Effector memory CD8-positive, alpha-beta T cell (primary cell): ENCODE data around the gene ANKRD17.
"Not testable (repeated sequence)": the region's sequence is repeated elsewhere in the genome, so short reads cannot be mapped to it uniquely, and the experiment has no call there.

ENCODE experiments used
- ATAC-seq: fragments of 150-1000 bp; cut with Tn5 transposase; replicated peaks from 2 replicates; pipeline ENCODE4 v1.10.0; 2021; ENCODE audit warnings: mild to moderate bottlenecking, moderate library complexity
- DNase-seq, 3 experiments: peaks; one replicate each; pipeline ENCODE4 v3.0.0; 2021
- H3K27ac Mint-ChIP-seq, 2 donors: one replicate each; pipeline ENCODE4 v1.8.0; 2022; ENCODE audit warnings: mild to moderate bottlenecking in 2 of 2, mixed read lengths in 2 of 2, moderate library complexity in 2 of 2
- H3K27me3 Mint-ChIP-seq, 2 donors: one replicate each; pipeline ENCODE4 v1.8.0; 2022; ENCODE audit warnings: mixed read lengths in 2 of 2
- H3K36me3 Mint-ChIP-seq: one replicate; pipeline ENCODE4 v1.8.0; 2022; ENCODE audit warnings: mild to moderate bottlenecking, moderate library complexity, mixed read lengths; ENCODE audit not compliant: insufficient read depth
- H3K4me1 Mint-ChIP-seq, 2 donors: one replicate each; pipeline ENCODE4 v1.8.0; 2022; ENCODE audit warnings: low read depth in 2 of 2, mixed read lengths in 2 of 2
- H3K4me3 Mint-ChIP-seq, 2 donors: one replicate each; pipeline ENCODE4 v1.8.0; 2022; ENCODE audit warnings: mild to moderate bottlenecking in 2 of 2, mixed read lengths in 2 of 2, moderate library complexity in 2 of 2
- H3K9me3 Mint-ChIP-seq, 2 donors: one replicate each; pipeline ENCODE4 v1.8.0; 2022; ENCODE audit warnings: mixed read lengths in 2 of 2

ANKRD17 gene

GRCh38 chr4:73231518-73232487 is 26.8 kb downstream of the ANKRD17 start:
- Mint-ChIP-seq H3K4me3 (no peak overlapping the region), H3K36me3 (peaks cover 21% of the 10 kb centered on the region), H3K27me3 (no peaks in the 10 kb centered on the region), H3K27ac (peak overlapping the region in 1 of 2 donors; percentile 87), H3K4me1 (peaks cover 3 to 16% of the 10 kb centered on the region in 2 donors), H3K9me3 (no peaks in the 10 kb centered on the region)
- ATAC-seq (no peak), DNase-seq (no peak)

GRCh38 chr4:73230865-73231517 is 27.6 kb downstream of the ANKRD17 start:
- Mint-ChIP-seq H3K9me3 (no peaks in the 10 kb centered on the region), H3K4me1 (peaks cover 5 to 16% of the 10 kb centered on the region in 2 donors), H3K36me3 (peaks cover 21% of the 10 kb centered on the region), H3K27ac (peak overlapping the region; percentile 42 to 87), H3K27me3 (no peaks in the 10 kb centered on the region), H3K4me3 (no peak overlapping the region)
- no peak for DNase-seq
- no peak for ATAC-seq

DNA sequence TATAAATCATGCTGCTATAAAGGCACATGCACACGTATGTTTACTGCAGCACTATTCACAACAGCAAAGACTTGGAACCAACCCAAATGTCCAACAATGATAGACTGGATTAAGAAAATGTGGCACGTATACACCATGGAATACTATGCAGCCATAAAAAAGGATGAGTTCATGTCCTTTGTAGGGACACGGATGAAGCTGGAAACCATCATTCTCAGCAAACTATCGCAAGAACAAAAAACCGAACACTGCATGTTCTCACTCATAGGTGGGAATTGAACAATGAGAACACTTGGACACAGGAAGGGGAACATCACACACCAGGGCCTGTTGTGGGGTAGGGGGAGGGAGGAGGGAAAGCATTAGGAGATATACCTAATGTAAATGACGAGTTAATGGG is 29.8 kb downstream of the ANKRD17 start:
- H3K4me1 Mint-ChIP-seq, result peaks cover 14 to 25% of the 10 kb centered on the region in 2 donors
- ATAC-seq, H3K4me3 Mint-ChIP-seq, H3K36me3 Mint-ChIP-seq, DNase-seq, H3K27me3 Mint-ChIP-seq, H3K9me3 Mint-ChIP-seq, H3K27ac Mint-ChIP-seq: not testable (repeated sequence)

GRCh38 chr4:73224886-73225285 is 33.7 kb downstream of the ANKRD17 start:
- Mint-ChIP-seq H3K36me3 (peaks cover 12% of the 10 kb centered on the region), H3K9me3 (no peaks in the 10 kb centered on the region), H3K4me1 (peaks cover 17 to 18% of the 10 kb centered on the region in 2 donors), H3K27ac (no peak overlapping the region), H3K4me3 (no peak overlapping the region), H3K27me3 (no peaks in the 10 kb centered on the region)
- ATAC-seq (no peak), DNase-seq (no peak)

GRCh38 chr4:73223258-73223650 is 35.3 kb downstream of the ANKRD17 start:
- peaks cover 15% of the 10 kb centered on the region for H3K36me3 Mint-ChIP-seq
- no peak for ATAC-seq
- no peaks in the 10 kb centered on the region for H3K9me3 Mint-ChIP-seq
- H3K27ac Mint-ChIP-seq, result no peak overlapping the region
- H3K4me3 Mint-ChIP-seq, result no peak overlapping the region
- peaks cover 18 to 26% of the 10 kb centered on the region in 2 donors for H3K4me1 Mint-ChIP-seq
- no peak for DNase-seq
- no peaks in the 10 kb centered on the region for H3K27me3 Mint-ChIP-seq

DNA sequence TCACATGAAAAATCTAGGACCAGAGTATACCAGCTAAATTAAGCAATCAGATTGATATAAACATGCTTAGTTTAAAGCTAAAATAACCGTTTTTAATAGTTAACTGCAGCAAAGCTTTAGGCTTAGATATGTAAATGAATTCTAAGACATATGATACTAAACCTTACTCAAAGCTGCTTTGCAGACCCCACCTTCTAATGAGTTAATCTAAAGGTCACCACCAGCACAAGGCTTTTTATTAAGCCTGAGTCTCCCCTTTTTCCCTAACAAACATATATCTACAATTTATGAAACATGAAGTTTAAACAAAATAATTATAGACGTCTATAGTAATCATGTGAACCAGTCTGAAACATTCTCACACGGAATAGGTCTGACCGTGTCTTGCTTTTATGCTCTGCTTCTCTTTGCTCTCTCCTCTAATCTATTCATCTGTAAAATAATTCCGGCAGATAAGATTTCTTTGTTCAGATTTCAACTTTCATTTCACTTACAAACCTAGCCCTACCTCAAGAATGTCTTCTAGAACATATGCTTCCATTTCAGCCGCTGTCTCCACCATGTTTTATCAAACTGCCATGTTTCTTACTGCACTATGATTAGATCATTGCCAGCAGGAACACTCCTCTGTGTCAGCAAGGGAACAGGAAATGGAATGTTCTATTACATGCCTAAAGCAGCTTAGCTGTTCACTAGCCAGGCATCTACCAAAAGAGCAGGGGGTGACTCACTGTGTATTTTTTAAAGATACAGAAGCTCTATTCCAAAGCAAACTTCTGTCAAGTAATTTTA is 35.9 kb downstream of the ANKRD17 start:
- H3K36me3 Mint-ChIP-seq, result peaks cover 17% of the 10 kb centered on the region
- no peak overlapping the region for H3K4me3 Mint-ChIP-seq
- H3K27ac Mint-ChIP-seq, result no peak overlapping the region
- peak; percentile 50 to 58 (median 57) for DNase-seq
- peaks cover 18 to 26% of the 10 kb centered on the region in 2 donors for H3K4me1 Mint-ChIP-seq
- peak; percentile 100 for ATAC-seq
- H3K27me3 Mint-ChIP-seq, result no peaks in the 10 kb centered on the region
- no peaks in the 10 kb centered on the region for H3K9me3 Mint-ChIP-seq

DNA sequence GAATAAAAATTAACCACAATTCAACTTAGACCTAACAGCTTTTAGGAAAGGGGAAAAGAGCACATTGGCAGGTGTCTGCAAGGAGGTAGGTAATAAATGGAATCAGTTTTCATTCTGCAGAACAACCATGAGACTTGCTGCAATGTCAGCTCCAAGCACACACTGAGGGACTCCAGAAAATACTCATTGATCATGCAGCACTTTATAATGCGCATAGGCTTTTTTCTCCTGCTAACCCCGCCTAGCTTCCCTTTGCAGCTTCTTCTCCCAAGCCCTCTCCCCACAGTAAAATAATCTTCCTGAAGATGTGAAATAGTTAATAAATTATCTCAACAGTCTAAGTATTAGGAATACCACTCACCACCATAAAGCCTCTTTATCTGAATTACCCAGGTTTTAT is 36.9 kb downstream of the ANKRD17 start:
- Mint-ChIP-seq H3K4me1 (peaks cover 18 to 26% of the 10 kb centered on the region in 2 donors), H3K27me3 (no peaks in the 10 kb centered on the region)

GRCh38 chr4:73220815-73221214 is 37.8 kb downstream of the ANKRD17 start:
- no peak for ATAC-seq
- no peak for DNase-seq
- peaks cover 15 to 26% of the 10 kb centered on the region in 2 donors for H3K4me1 Mint-ChIP-seq
- no peak overlapping the region for H3K27ac Mint-ChIP-seq
- H3K4me3 Mint-ChIP-seq, result no peak overlapping the region
- peaks cover 13% of the 10 kb centered on the region for H3K36me3 Mint-ChIP-seq
- H3K27me3 Mint-ChIP-seq, result no peaks in the 10 kb centered on the region
- H3K9me3 Mint-ChIP-seq, result no peaks in the 10 kb centered on the region

More for the DNA sequence above, 36.9 kb downstream of the ANKRD17 start:
- ATAC-seq (no peak), DNase-seq (no peak)
- H3K9me3 Mint-ChIP-seq, result no peaks in the 10 kb centered on the region
- H3K4me3 Mint-ChIP-seq, result peak overlapping the region in 1 of 2 donors; percentile 40
- peaks cover 13% of the 10 kb centered on the region for H3K36me3 Mint-ChIP-seq
- H3K27ac Mint-ChIP-seq, result peak overlapping the region in 1 of 2 donors; percentile 49

DNA sequence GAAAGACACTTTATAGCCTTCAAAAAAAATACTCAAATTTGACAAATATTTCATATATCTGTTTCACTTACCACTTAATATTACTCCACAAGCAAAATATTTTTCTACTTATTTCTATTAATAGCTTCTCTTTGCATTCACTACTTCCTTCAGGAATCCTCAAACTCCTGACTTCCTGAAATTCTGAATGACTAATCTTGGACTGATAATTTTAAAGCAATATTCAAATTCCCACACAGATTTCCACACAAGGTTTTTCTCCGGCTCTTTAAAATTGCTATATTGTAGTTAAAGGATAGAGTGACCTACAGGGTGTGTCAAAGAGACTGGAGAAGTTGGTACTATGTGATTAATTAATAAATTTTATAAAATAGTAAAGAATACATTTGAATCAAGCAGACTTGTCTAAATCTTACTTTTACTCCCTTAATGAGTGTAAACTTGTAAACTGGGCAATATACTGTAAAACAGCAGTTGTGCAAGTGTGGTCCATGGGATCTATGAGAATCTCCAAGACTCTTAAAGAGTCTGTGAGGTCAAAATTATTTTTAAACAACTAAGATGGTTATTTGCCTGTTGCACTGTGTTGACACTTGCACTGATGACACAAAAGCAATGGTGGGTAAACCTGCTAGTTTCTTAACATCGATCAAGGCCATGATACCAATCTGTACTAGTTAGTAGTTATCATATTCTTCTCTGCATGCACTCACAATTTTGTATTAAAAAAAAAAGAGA is 44.5 kb downstream of the ANKRD17 start:
- H3K9me3 Mint-ChIP-seq, result no peaks in the 10 kb centered on the region
- no peak overlapping the region for H3K27ac Mint-ChIP-seq
- no peak for ATAC-seq
- no peak overlapping the region for H3K4me3 Mint-ChIP-seq
- peaks cover 5 to 38% of the 10 kb centered on the region in 2 donors for H3K4me1 Mint-ChIP-seq
- no peak for DNase-seq
- H3K27me3 Mint-ChIP-seq, result no peaks in the 10 kb centered on the region
- peaks cover 16% of the 10 kb centered on the region for H3K36me3 Mint-ChIP-seq

GRCh38 chr4:73212982-73213730 is 45.4 kb downstream of the ANKRD17 start:
- ATAC-seq, result no peak
- Mint-ChIP-seq H3K36me3 (peaks cover 8% of the 10 kb centered on the region), H3K27me3 (no peaks in the 10 kb centered on the region), H3K27ac (no peak overlapping the region), H3K4me1 (peaks cover 5 to 42% of the 10 kb centered on the region in 2 donors), H3K4me3 (no peak overlapping the region), H3K9me3 (no peaks in the 10 kb centered on the region)
- no peak for DNase-seq

DNA sequence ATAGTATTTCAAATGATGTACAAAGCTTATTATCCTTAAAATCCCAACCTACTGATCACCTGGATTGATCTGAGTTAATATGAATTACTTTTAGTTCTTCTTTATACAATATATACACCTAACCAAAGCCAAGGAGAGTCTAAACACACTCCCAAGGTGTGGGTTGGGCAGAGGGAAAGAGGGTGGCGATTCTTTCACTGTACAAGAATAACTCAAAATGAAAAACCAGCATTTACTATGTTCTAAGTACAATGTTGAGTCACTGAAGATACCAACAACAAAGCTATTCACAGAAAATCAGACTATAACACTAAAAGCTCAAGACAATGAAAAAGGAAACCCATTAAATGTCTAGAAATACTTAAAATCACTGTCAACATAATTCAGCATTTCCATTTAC is 46.6 kb downstream of the ANKRD17 start:
- H3K27ac Mint-ChIP-seq, result no peak overlapping the region
- H3K4me3 Mint-ChIP-seq, result no peak overlapping the region
- H3K36me3 Mint-ChIP-seq, result peaks cover 11% of the 10 kb centered on the region
- ATAC-seq (no peak), DNase-seq (no peak)
- no peaks in the 10 kb centered on the region for H3K9me3 Mint-ChIP-seq
- peaks cover 9 to 50% of the 10 kb centered on the region in 2 donors for H3K4me1 Mint-ChIP-seq
- H3K27me3 Mint-ChIP-seq, result no peaks in the 10 kb centered on the region

DNA sequence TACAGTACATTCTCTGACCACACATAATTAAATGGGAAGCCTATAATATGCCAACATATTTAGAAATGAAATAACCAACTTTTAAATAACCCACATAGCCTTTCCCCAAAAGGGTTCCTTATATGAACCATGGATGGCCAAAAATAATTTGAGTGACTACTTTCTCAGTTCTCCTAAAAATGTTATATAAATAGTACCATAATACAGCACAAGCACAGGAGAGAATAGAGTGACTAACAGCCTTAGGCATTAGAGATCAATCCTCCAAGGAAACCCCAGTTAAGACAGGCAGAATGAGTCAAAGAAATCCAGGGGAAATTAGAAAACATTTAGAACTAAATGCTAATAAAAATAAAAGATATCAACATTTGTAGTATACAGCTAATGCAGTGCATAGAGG is 50.2 kb downstream of the ANKRD17 start:
- no peak overlapping the region for H3K4me3 Mint-ChIP-seq
- H3K4me1 Mint-ChIP-seq, result peaks cover 23 to 64% of the 10 kb centered on the region in 2 donors
- H3K36me3 Mint-ChIP-seq, result peaks cover 11% of the 10 kb centered on the region
- no peak overlapping the region for H3K27ac Mint-ChIP-seq
- peaks cover 2% of the 10 kb centered on the region in 2 donors for H3K9me3 Mint-ChIP-seq
- ATAC-seq (no peak), DNase-seq (no peak)
- no peaks in the 10 kb centered on the region for H3K27me3 Mint-ChIP-seq
